GM18519 (cell line): ENCODE results near the gene L3MBTL2.
"Not testable (repeated sequence)": the region's sequence is repeated elsewhere in the genome, so short reads cannot be mapped to it uniquely, and the experiment has no call there.

ENCODE experiments used
- ATAC-seq: cut with Tn5 transposase; IDR thresholded peaks from one replicate; pipeline ENCODE4 v1.9.1; 2021; ENCODE audit warnings: mild to moderate bottlenecking, moderate library complexity; ENCODE audit not compliant: unreplicated experiment, low FRiP score

The L3MBTL2 gene

DNA sequence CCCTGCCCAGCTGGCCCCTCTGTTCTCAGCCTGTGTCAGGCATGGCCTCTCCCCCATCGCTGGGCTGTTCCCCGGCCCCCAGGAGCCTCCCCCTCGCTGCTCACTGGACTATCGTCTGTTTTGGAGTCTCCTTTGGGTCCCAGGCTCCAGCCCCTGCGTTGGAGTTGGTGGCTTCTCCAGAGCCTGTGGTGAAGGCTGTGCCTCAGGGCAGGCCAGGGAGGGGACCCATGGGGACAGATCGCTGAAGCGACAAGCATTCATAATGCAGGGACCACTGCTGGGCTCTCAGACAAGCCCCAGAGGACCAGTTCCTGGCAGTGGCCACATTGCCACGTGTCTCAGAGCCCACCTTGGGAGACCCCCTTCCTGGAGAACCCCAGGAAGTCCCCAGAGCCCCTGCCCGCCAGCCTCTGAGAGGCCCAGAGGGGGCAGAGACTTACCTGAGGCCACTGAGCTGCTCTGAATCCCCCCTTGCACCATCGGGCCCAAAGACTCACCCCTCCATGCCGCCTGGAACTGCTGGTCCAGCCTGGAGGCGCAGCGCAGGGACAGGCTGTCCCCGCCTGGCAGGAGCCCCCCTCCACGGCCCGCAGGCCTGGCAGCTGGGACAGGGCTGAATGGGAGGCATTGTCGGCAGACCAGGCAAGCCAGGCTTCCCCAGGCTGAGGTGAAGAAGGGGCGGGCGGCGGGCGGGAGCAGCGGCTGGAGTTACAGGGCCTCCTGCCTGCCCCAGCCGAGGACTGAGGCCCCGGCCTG, 35.4 kb downstream of the L3MBTL2 start, which contains the start of gene CHADL:
CHADL (minus strand) TSS at position 555 of the 756 bp plus-strand sequence; CDS start at position 505, 50 bp downstream.
- no peak for ATAC-seq

DNA sequence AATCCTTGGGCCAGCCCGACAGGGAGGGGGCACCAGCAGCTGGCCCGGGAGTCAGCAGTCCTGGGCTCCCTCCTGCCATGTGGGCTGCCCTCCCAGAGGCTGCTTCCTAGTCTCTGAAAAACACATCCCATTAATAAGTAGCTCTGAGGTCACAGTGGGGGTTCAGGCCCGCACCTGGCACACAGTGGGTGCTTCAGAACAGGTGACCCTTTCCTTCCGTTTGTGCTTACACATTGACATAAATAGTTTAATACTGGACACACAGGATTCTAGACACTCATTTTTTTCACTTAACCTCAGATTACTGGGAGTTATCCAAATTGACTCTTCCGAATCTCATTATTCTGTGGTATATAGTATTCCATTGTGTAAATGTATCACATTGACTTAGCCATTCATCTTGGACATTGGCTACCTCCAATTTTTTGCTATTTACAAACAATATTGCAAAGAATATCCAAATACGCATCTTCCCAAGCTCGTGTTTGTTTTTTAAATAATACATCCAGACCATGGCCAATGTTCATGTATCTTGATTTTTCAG, 36.1 kb downstream of the L3MBTL2 start:
- ATAC-seq: no peak

DNA sequence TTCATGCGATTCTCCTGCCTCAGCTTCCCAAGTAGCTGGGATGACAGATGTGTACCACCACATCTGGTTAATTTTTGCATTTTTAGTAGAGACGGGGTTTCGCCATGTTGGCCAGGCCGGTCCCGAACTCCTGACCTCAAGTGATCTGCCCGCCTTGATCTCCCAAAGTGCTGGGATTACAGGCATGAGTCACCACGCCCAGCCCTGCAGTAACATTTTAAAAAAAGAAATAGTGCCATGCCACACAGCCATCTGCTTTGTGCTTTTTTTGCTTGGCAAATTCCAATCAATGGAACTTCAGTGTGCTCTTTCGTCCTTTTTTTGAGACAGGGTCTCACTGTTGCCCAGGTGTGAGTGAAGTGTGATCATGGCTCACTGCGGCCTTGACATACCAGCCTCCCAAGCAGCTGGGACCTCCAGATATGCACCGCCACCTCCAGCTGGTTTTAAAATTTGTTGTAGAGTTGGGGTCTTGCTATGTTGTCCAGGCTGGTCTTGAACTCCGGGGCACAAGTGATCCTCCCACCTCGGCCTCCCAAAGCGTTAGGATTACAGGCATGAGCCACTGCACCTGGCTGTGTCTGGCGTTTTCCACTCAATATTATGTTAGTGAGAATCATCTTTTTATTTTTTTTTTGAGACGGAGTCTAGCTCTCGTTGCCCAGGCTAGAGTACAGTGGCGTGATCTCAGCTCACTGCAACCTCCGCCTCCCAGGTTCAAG, 37.4 kb downstream of the L3MBTL2 start:
- ATAC-seq: no peak

DNA sequence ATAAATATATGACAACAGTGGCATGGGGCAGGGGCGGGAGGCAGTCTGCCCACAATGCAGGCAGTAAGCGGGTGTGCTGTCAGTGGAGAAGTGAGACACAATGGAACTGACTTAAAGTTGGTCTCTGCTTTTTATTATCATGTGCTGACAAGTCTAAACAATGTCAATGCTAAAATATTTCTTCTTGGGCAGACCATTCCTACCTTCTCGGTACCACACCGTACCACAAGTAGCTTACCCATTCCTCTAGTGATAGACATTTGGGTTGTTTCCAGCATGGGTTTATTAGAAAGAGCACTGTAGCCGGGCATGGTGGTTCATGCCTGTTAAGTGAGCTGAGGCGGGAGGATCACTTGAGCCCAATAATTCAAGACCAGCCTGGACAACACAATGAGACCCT, 38.2 kb downstream of the L3MBTL2 start:
- ATAC-seq: no peak

DNA sequence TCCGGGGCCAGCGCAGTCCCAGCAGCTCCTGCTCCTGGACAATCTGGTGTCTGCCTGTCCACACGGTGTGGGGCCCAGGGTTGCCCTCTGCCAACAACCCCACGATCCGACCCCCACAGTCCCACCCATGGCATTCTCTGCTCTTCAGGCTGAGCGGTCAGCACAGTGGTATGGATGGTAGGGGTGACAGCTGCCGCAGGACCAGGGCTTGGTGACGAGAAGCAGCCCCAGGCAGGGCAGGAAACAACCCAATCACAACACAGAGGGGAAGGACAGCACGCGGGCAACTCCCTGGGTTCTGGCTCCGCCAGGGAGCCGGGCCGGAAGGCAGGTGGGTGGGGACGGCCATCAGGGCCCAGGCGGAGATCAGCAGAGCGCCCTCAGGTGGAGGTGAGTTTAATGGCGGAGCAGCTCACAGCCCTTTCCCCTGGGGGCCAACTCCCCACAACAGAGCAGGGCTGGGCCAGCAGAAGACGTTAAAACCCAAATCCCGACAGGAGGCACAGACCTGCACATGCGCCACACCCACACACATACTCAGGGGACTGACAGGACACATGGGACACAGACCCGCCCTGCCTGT, 40.9 kb downstream of the L3MBTL2 start:
- no peak for ATAC-seq

DNA sequence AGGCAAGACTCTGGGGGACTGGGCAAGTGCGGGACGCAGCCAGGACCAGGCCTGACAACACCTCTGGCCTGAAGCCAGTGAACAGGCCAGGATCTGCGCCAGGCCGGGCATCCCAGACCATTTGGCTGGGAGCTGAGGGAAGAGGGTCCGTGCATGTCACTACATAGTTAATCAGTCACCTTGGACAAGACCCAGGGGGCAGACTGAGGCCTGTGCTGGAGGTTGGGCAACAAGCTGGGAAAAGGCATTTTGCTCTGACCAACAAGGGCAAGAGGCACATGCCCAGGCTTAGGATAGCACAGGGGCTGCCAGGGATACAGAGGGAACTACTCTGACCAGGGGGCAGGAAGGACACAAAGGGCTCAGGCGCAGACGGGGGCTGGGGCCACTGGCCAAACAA, 42.6 kb downstream of the L3MBTL2 start:
- ATAC-seq: no peak

DNA sequence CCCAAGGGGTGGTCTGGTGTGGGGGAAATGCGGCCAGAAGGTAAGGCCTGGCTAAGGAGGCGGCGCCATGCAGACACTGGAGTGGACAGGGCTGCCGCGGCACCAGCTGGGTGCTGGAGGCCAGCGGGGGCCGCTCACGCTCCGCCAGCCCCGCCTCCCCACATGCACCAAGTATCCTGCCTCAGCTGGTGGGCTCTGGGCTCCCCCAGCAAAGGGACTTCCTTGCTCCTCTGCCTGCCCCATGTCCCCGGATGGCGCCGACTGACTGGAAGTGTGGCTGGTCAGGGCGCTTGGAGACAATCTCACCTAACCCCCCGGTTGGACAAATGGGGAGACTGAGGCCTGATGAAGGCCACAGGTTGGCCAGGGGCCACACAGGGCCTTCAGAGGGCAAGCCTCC, 43.2 kb downstream of the L3MBTL2 start:
- ATAC-seq: no peak

DNA sequence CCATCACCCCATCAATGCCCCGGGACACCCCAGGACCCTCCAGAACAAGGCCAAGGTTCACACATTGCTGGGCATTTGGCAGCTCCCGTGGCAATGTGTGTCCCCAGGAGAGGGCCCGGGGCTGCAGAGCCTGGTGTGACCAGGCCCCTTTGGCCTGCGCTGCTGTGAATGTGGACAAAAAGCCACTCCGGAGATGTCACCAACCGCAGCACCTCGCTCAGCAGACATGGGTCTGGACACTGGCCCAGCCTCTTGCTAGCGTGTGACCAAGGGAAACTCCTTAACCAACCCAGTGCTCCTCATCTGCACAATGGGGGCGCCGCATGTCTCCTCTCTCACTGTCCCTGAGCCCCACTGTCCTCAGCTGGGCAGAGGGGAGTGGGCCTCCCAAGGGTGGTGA, 43.6 kb downstream of the L3MBTL2 start:
- no peak for ATAC-seq

DNA sequence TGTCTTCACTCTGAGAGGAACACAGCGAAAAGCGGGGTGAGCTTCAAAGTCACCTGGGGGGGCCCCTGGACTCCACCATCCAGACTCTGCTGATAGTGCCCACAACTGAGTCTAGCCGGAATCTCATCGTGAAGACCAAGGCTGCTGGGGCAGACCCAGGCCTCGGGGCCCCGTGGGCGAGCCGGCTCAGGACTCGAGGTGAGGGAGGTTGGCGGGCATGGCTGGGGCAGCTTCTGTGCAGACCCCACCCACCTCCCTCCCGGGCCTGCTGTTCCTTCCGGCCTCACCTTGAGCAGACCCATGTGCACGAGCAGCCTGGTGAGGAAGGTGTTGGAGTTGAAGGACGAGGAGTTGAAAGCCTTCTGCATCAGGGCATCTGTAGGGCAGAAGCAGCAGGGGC, 44.3 kb downstream of the L3MBTL2 start:
- ATAC-seq: no peak

DNA sequence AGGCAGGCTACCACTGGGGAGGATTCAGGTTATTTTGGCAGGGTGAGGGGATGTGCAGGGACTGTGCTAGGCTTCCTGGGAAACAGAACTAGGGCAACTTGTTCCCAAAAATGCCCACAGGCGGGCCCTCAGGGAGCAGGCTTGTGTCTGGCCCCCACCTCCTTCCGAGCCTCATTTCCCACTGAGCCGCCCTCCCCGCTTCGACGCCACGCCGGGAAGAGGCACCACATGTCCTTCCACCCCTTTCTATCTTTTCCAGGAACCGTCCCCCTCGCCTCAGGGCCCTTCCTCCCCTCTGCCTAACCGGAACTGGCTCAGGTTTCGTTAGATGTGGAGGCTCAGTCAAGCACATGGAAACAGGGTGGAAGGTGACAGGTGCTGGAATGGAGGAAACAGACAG, 45.0 kb downstream of the L3MBTL2 start:
- no peak for ATAC-seq

DNA sequence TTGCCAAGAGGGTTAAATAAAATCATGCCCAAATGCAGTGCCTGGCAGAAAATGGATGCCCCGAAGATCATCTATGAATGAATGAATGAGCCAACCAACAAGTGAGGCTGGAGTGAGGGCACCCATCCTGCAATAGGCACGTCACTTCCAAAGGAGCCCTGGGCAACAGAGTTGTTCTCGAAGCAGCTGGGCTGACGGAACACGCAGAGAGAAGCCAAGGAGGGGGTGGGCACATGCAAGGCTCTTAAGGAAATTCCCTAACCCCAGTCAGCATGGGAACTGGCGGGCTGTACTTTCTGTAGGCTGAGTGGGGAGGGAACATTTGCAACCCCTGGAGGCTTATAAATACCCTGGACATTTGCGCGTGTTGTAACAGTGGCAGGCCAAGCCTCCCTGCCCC, 47.3 kb downstream of the L3MBTL2 start:
- no peak for ATAC-seq

DNA sequence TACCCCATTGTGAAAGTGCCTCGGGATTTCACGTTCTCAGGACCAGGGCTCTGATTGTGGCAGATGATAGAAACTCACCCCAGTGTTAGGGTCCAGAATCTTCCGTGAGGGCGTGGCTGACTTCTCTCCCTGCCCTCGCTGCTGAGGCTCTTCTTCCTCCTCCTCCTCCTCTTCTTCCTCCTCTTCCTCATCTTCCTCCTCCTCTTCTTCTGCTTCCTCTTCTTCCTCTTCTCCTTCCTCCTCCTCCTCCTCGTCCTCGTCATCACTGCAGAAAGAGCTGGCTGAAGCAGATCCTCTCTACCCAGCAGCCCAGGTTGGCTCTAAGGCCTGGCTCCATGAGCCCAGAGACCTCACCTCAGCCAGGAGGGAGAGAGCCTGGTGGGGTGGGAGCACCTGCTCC, 49.1 kb downstream of the L3MBTL2 start:
- no peak for ATAC-seq

DNA sequence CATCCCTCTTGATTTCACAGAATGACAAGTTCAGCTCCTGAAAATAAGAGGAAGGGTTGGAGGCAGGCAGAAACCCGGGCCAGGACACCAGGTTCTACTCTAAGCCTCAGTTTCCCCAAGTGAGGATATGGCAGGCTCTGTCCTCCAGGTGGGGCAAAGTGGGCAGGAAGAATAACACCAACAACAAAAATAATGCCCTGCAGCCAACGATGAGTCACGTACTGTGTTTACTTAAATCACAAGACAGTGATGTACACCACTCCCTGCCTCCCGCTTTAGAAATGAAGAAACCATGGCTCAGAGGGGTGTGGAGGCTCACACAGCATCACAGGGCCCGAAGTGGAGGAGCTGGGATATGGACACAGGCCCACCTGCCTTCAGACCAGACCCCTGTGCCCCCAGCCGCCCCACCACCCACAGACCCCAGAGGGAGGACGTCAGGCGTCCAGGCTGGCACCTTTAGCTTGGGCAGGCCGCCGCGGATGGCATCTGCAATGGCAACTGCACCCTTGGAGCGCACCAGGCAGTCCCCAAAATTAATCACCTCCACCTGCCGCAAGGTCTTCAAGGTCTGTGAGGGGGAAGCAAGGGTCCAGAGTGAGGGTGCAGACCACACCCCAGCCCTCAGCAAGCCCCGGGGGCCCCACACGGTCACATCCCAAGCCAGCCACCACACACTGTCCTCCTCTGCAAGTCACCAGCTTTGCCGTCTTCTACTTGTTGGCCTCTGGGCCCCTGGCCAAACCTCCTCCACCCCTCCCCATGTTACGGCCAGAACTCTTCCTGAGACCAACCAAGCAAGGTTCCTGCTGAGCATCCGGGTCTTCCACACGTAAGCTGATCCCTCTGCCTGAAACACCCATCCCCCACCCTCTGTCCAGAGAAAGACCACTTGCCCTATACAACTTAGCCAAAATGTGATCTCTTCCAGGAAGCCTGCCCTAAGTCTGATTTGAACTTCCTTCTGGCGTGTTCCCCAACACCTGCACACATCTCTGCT, 51.4 kb downstream of the L3MBTL2 start:
- ATAC-seq: no peak

DNA sequence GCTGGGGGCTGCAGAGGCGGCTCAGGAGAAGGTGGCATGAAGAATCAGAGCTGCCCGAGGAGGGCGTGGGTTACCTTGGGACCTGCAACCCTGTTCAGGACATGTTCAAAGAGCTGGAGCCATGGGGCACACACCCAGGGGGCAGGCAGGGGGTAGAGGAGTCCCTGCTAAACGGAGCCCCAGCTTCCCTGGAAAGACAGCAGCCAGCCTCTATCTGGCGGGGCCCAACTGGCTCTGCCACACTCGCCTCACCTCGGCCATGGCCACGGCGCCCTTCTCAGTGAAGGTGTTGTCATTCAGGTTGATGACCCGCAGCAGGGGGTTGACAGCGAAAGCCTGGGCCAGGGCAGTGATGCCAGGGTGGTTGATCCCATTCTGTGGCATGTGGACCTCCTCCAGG, 52.6 kb downstream of the L3MBTL2 start:
- ATAC-seq: no peak

DNA sequence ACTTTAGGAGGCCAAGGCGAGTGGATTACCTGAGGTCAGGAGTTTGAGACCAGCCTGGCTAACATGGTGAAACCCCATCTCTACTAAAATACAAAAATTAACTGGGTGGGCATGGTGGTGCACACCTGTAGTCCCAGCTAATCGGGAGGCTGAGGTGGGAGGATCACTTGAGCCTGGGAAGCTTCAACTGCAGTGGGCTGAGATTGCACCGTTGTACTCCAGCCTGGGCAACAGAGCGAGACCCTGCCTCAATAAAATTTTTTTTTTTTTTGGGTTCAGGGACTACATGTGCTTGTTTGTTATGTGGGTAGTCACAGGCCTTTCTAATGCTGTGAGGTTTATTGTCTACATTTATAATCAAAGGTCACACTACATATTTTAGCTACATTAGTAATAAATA, 54.6 kb downstream of the L3MBTL2 start:
- not testable (repeated sequence) for ATAC-seq

DNA sequence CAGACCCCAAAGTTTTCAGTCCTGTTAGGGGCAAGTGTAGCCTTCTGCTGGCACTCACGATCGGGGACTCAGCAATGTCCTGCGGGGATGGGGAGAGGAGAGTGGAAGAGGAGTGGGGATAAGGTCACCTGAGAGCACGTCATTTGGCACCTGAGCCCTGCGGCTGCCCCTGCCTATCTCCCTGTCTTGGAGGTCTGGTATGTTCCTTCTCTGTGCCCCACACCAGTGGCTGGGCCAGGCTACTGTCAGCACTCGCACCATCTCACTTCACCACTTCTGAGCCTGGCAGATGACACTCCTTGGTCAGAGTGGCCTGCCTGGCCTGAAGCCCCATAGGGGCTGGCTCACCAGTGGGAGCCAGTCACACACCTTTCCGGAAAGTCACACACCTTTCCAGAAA, 55.8 kb downstream of the L3MBTL2 start:
- no peak for ATAC-seq

DNA sequence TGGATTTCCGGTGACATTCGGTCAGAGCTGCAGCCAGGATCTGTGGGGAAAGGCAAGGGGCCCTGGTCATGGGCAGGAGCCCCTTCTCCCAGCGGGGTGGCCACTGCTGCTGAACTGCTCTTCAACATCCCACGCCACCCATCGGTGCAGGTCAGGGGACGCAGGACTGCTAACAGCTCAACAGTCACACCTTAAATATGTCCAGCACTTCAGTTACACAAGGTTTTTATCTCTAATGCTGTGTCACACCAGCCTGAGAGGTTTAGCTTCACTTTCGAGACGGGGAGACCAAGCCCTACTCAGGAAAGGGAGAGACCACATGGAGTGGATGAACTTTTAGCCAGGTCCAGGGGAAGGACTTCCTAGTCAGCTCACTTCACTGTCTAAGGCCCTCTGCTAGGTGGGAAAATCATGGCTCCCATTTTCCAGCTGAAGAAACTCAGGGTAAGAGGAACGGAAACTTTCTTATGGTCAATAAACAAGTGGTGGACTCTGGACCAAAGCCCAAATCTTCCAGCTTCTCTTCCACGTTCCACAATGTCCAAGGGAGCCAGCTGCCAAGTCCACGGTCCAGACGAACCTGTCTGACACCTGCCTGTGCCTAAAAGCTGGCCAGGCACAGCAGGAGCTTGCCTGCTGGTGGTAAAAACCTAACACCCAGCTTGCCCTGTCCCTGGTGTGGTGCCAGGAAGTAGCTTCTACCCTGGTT, 56.6 kb downstream of the L3MBTL2 start:
- ATAC-seq: no peak

DNA sequence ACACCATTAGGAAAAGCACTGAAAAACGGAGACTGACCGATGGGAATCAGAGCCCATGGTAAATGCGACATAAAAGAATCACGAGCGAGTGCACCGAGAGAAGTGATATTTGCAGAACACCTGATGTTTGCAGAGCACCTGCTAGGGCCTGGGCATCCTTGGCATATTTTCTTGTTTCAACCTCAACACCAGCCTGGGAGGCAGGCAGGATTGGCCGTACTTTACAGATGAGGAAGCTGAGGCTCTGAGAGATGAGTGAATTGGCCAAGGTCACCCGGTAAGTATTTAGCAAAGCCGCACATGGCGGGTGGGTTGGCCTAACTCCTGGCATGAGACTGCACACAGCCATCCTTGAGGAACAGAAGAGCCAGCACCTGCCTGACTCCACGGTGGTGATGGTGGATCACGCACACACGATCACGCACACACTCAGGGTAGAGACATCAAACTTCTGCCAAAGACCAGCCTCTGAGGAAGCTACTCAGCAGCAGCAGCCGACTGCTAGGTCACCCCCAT, 57.2 kb downstream of the L3MBTL2 start:
- no peak for ATAC-seq

DNA sequence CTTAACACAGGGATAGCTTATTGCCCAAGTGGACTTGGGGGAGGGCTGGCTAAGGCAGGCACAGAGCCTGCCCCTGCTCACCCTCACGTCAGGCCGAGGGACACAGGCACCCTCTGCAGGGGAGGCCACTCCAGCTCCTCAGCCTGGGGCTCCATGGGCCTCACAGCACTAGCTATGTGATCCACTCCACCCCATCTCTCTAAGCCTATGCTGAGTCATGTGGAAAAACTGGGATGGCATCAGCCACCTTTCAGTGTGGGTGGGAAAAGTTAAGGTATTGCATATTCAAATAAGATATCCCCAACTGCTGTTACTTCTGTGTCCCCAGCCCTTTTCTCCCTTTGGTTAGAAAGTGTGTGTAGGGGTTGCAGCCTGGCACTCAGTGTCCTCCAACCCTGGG, 58.6 kb downstream of the L3MBTL2 start:
- ATAC-seq: no peak
